Stimulated activated CD4-positive, alpha-beta T cell treated with anti-CD3 and anti-CD28 coated beads, Interleukin-1b, Interleukin-23, amount 100 ng/mL, for 4 hours (primary cell): ENCODE measurements around the gene TMC2.
"Not testable (repeated sequence)": the region's sequence is repeated elsewhere in the genome, so short reads cannot be mapped to it uniquely, and the experiment has no call there.

Experiments used
- DNase-seq, 2 donors: peaks; one replicate each; pipeline ENCODE4 v3.0.0-alpha.2; 2020; ENCODE audit warnings: low read depth in 2 of 2

Gene TMC2, protein sequence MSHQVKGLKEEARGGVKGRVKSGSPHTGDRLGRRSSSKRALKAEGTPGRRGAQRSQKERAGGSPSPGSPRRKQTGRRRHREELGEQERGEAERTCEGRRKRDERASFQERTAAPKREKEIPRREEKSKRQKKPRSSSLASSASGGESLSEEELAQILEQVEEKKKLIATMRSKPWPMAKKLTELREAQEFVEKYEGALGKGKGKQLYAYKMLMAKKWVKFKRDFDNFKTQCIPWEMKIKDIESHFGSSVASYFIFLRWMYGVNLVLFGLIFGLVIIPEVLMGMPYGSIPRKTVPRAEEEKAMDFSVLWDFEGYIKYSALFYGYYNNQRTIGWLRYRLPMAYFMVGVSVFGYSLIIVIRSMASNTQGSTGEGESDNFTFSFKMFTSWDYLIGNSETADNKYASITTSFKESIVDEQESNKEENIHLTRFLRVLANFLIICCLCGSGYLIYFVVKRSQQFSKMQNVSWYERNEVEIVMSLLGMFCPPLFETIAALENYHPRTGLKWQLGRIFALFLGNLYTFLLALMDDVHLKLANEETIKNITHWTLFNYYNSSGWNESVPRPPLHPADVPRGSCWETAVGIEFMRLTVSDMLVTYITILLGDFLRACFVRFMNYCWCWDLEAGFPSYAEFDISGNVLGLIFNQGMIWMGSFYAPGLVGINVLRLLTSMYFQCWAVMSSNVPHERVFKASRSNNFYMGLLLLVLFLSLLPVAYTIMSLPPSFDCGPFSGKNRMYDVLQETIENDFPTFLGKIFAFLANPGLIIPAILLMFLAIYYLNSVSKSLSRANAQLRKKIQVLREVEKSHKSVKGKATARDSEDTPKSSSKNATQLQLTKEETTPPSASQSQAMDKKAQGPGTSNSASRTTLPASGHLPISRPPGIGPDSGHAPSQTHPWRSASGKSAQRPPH

DNA sequence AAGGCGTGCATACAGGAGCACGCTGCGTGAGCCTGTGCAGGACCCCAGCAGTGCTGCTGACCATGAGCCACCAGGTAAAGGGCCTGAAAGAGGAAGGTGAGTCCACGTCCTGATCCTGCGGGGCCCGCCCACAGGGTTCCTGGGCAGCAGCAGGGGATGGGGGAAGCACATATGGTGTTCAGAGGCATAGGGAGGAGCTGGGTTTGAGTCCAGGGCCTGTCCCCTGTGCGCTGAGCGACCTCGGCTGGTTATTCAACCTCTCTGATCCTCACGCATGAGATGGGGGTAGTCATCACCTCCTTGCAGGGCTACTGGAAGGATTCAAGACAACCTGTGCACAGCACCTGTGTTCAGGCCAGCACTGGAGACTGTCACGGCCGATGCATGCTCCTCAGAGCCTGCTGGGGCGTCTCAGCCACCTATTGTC lies at the start of gene TMC2:
Gene TMC2, plus strand, starts transcription at position 14 of the 427 bp plus-strand sequence. Its CDS starts 49 bp downstream, at position 63.
- no peak for DNase-seq

DNA sequence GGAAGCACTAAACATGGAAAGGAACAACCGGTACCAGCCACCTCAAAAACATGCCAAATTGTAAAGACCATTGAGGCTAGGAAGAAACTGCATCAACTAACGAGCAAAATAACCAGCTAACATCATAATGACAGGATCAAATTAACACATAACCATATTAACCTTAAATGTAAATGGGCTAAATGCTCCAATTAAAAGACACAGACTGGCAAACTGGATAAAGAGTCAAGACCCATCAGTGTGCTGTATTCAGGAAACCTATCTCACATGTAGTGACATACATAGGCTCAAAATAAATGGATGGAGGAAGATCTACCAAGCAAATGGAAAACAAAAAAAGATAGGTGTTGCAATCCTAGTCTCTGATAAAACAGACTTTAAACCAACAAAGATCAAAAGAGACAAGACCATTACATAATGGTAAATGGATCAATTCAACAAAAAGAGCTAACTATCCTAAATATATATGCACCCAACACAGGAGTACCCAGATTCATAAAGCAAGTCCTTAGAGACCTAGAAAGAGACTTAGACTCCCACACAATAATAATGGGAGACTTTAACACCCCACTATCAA lies 33.5 kb upstream of the TMC2 start:
- not testable (repeated sequence) for DNase-seq

DNA sequence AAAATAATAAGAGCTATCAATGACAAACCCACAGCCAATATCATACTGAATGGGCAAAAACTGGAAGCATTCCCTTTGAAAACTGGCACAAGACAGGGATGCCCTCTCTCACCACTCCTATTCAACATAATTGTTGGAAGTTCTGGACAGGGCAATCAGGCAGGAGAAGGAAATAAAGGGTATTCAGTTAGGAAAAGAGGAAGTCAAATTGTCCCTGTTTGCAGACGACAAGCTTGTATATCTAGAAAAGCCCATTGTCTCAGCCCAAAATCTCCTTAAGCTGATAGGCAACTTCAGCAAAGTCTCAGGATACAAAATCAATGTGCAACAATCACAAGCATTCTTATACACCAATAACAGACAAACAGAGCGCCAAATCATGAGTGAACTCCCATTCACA lies 31.6 kb upstream of the TMC2 start:
- DNase-seq: not testable (repeated sequence)

DNA sequence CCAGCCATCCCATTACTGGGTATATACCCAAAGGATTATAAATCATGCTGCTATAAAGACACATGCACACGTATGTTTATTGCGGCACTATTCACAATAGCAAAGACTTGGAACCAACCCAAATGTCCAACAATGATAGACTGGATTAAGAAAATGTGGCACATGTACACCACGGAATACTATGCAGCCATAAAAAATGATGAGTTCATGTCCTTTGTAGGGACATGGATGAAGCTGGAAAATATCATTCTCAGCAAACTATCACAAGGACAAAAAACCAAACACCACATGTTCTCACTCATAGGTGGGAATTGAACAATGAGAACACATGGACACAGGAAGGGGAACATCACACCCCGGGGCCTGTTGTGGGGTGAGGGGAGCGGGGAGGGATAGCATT lies 29.9 kb upstream of the TMC2 start:
- DNase-seq: not testable (repeated sequence)

DNA sequence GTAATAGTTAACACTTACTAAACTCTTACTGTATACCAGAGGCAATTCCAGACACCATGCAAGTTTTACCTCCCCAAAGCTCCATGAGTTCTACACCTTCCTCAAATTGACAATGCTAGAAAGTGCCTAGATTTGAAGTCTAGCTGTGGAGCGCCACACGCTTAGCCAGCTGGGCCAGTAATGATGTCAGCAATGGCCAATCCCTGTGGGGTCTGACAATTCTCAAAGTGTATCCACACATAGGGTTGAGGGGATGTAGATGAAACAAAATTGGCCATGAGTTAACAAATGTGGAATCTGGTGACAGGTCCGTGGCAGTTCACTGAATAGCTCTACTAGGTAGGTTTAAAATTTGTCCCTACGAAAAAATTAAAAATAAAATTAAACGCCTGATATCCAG lies 28.9 kb upstream of the TMC2 start:
- no peak for DNase-seq

DNA sequence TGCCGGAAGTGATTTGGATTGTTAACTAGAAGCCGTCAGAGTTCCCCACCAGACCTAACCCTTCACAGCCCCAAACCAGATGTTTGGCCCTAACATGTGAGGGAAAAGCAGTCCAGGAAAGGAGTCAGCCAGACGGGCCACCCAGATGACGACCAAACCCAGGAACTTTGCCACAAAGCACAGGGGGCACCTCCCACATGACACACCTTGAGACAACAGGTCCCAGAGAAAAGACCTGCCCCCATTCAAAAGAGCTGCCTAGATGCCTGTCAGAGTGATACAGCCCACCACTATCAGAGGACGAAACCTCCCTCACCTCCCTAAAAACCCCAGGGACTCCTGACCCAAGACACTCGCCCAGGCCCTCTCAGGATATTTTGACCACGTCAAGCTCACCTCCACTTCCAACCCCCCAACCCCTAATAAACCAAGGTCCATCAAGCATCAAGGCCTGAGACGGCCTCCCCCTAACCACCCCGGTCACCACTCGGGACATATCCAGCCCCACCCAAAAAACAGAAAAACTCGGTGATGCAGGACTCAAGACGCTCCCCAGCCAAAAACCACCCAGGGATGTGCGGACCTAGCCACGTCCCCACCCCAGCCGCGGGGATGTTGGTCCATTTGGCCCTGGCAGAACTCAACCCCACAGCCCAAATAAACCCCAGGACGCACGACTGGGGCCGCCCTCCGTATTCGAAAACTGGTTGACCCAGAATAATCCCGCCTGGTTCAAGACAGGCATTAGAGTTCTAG lies 28.3 kb upstream of the TMC2 start:
- DNase-seq: no peak

DNA sequence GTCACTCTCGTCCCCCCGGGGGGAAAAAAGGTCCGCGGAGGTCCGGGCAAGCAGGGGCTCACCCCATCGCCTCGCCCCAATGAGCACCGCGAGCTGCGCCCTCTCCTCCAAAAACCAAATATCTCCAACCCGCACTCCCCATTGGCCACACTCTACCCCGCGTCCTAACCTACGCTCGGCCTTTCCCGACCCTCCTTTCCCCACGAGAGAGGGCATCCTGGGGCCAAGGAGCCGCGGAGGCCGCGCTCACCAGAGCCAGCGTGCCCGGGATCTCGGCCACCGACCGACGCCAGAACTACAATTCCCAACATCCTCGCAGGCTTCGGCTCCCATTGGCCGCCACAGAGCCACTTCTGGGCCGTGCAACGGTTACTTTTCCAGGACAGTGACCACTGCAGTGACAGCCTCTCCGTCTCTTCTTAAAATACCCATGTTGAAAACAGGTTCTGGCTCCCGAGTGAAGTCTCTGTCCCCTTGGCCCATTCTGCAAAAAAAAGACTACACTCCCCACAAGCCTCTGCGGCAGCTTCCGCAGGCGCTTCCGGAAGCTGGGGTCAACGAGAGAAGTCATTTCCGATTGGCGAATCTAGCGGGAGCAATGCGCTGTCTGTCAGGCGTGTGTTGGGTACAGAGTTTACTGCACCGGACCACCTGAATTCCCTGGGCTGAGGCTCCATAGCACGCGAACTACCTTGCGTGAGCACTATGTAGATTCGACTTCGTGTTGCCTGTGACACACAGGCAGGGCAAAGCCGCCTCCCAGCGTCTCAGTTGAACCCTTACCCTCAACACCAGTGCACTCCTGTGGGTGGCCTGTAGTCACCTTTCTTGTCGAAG lies 27.5 kb upstream of the TMC2 start, which contains the start of gene ZNF343:
Gene ZNF343, minus strand, starts transcription at position 285 of the 837 bp plus-strand sequence. CDS start 15,020 bp downstream, outside the sequence.
- DNase-seq: peak; percentile 60

DNA sequence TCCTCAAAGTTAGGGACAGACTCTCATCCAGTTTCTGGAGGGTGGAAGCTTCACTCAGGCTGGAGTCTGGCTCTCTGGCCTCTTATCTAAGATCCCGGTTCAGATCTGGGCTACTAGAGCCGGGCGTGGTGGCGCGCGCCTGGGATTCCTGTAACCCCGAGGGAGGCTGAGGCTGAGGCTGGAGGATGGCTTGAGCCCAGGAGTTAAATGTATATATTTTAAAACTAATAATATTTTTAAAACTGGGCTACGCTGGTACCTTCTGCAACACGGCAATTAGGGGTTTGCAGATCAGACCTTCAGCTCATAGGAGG lies 26.9 kb upstream of the TMC2 start:
- no peak for DNase-seq

DNA sequence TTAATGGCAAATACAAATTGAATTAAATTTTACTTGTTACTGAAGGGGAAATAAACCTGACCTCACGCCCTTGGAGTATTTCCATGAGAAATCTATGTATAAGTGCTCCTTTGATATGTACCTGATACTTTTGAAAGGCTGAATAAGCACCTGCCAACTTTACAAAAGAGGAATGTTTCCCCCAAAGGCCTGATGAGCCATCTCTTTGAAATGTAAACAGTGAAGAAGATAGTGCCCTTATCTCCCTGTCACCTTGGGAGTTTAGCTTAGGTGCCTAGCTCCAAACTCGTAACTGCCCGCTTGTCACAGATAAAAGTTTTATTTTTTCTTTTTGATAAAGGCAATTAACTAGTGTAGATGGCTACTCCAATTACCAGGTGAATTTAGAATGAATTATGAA lies 26.6 kb upstream of the TMC2 start:
- no peak for DNase-seq

DNA sequence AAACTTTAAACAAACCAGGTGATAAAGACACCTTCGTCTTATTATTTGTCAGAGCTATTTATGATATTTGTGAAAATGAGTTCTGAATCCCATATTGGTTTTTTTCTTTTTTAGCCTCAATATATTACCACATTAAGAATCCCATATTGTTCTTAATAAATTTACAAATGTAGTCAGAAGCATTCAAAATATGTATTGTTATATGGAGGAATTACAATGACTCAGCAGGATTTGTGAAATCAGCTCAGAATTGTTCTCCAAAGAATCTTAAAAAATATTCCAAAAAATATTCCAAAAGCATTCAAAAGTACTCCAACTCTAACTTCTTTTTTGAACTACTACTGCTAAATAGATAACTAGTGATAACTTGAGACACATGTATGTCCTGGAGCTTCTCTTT lies 21.2 kb upstream of the TMC2 start:
- no peak for DNase-seq

DNA sequence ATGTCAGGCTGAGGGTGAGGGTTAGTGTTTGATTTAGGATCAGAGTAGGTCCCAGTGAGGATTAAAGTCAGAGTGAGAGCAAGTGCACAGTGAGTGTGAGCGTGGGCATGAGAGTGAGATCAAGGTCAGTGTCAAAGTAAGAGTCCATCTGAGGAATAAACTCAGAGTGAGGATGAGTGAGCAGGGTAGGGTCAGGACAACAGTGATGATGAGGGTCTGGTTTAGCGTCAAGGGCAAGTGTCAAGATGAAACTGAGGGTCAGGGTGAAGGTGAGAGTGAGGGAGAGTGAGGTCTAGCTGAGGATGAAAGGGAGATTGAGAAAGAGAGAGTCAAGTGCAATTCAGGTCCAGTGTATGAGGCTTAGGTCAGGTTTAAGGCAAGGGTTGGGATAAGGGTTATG lies 20.0 kb upstream of the TMC2 start:
- DNase-seq: no peak

DNA sequence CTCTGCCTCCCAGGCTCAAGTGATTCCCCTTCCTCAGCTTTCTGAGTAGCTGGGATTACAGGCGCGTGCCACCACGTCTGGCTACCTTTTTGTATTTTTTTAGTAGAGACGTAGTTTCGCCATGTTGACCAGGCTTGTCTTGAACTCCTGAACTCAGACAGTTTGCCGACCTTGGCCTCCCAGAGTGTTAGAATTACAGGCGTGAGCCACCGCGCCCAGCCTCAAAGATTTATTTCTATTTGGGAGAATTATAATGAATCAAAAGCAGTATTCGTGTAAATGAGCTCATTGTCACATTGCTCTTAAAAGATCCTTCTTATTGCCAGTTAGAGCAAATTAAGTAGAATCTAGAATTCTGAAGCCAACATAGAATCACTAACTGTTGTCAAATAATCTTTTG lies 18.3 kb upstream of the TMC2 start:
- DNase-seq: no peak

DNA sequence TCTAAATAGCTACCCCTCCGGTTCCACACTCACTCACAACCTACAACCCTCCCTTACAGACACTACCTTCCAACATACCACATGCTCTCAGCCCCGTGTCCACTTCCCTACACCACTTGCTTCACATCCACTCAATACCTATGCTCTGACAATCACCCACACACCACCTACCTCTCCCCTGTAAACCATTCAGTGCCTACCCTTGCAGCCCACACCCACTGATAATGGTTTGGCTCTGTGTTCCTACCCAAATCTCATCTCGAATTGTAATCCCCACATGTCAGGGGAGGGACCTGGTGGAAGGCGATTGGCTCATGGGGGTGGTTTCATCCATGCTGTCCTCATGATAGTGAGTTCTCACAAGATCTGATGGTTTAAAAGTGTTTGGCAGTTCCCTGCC lies 17.8 kb upstream of the TMC2 start:
- no peak for DNase-seq

DNA sequence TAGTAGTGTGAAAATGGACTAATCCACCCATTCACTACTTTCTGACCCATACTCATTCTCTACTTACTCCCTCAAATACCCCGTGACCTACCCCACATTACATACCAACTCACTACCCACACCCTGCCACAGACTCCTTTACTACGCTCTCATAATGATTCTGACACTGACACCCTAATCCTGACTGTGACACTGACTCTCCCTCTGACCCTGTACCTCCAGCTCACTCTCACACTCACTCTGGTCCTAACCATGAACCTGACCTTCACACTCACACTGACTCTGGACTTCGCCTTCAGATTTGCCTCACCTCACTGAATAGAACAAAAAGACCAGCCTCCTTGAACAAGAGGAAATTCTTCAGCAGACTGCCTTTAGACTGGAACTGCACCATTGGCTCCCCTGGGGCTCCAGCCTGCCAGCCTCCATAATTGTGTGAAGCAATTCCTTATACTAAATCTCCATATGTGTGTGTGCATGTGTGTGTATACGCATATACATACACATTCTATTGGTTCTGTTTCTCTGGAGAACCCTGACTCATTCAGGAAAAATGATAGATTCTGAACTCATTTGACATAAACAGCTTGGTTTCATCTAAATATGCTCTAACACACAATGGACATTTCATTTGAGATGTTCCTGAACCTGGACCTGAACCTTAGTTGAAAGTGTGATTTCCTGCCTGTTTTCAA lies 17.1 kb upstream of the TMC2 start:
- DNase-seq: no peak

DNA sequence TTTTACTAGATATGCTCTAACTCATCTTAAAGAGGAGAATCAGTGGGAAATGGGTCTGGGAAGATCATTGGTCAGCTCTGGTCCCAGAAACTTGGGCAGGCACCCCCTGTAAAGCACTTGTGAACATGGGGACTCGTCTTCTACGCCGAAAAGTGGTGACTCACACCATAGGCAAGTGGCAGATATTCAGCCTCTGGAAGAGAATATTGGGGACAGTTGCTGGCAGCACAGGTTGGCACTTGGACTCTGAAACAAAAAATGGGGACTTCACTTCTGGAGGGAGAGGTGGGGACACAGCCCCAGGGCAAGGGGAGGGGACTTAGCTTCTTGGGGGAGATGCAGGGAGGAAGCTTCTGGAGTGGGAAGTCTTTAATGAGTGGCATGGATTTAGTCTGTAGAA lies 15.8 kb upstream of the TMC2 start:
- no peak for DNase-seq

DNA sequence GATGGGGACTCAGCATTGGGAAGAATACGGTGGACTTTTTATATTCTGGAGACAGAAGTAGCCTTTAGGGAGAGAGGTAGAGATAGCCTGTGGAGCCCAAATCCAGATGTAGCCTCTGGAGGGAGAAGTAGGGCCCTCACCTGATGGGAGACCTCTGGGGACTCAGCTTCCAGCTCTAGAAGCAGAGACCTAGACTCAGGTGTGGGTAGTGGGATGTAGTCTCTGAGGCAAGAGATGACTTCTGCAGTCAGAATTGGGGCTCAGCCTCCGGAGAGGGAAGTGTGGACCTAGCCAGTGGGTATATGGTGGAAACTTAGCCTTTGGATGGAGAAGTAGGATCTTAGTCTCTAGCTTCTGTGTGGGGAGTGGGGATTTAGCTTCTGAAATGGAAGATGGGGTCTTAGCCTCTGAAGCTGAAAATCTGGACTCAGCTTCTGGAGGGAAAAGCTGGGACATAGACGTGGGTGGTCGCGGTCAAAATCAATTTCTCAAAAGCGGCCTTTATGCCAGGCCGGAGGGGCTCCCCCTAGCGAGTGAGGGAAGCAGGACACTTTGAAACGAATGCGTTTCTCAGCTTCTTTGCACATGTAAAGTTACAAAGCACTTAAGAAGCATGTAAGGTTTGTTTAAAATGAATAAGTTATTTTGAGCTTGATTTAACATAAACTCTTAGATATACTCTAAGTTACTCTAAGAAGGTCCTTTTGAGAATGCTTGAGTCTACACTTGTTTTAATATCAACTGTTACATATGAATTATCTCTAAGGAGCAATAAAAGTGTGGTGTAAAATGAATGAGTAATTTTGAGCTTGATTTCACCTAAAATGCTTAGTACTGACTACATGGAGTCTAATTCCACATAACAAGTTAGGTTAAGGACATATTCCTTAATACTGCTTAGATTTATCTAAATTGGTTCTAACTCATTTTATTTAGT lies 14.7 kb upstream of the TMC2 start:
- DNase-seq: peak; percentile 32 to 51

DNA sequence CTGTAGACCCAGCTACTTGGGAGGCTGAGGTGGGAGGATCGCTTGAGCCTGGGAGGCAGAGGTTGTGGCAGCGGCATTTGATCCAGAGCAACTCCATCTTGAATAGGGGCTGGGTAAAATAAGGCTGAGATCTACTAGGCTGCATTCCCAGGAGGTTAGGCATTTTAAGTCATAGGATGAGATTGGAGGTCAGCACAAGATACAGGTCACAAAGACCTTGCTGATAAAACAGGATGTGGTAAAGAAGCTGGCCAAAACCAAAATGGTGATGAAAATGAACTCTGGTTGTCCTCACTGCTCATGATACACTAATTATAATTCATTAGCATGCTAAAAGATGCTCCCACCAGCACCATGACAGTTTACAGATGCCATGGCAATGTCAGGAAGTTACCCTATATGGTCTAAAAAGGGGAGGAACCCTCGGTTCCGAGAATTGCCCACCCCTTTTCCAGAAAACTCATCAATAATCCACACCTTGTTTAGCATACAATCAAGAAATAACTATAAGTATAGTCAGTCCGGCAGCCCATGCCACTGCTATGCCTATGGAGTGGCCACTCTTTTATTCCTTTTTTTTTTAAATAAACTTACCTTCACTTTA lies 13.4 kb upstream of the TMC2 start:
- not testable (repeated sequence) for DNase-seq

DNA sequence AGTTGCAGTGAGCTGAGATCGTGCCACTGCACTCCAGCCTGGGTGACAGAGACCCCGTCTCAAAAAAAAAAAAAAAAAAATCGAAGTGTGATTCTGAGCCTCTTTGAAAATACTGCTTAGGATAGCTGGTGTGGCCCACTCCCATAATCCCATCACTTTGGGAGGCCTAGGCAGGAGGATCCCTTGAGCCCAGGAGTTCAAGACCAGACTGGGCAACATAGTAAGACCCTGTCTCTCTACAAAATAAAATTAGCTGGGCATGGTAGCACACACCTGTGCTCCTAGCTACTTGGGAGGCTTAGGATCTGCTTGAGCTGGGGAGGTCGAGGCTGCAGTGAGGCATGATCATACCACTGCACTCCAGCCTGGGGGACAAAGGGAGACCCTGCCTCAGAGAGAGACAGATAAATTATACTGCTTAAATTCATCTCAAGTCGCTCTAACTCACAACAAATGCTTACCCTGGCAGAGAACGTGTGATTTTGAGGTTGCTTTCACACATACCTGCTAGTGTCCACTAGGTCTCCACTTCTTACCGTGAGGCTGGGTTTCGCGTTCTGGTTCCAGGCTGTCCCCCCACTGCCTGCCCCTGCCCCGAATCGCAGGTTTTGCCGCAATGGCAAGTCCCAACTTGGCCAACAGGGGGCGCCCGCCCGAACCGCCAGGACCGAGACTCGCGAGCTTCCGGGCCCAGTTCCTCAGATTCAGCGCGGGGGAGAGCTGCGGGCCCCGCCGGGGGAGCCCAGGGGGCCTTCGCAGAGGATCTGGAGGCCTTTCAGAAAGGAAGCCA lies 12.3 kb upstream of the TMC2 start:
- DNase-seq: peak; percentile 91 to 94
